HG02852 (cell line): Measurements from ENCODE around the gene TNP2.
"Not testable (repeated sequence)": the region's sequence is repeated elsewhere in the genome, so short reads cannot be mapped to it uniquely, and the experiment has no call there.

Source experiments
- ATAC-seq: cut with Tn5 transposase; IDR thresholded peaks from one replicate; pipeline ENCODE4 v1.9.1; 2021; ENCODE audit warnings: mild to moderate bottlenecking, moderate library complexity; ENCODE audit not compliant: unreplicated experiment

Gene TNP2

GRCh38 chr16:11225677-11226549 is 43.2 kb downstream of the TNP2 start:
- ATAC-seq = no peak

- peak; percentile 93 for ATAC-seq
These were observed 44.0 kb downstream of the TNP2 start for GRCh38 chr16:11224894-11225676.

GRCh38 chr16:11224096-11224893 is 44.8 kb downstream of the TNP2 start:
- no peak for ATAC-seq

- ATAC-seq = not testable (repeated sequence)
These were observed 48.6 kb downstream of the TNP2 start for GRCh38 chr16:11220507-11220906.

- no peak for ATAC-seq
These were observed 49.9 kb downstream of the TNP2 start for GRCh38 chr16:11219178-11219577.

GRCh38 chr16:11218604-11218962 is 50.5 kb downstream of the TNP2 start:
- ATAC-seq = no peak
